ENCODE data around the gene SLC22A4. TPM values are rescaled to one million over a fixed set of nuclear protein-coding genes. Genes with fewer than 3 reads are reported as not detected.

The SLC22A4 gene
- total and polyA plus RNA-seq, 2 of the 8 experiments (the other 6 are each of a cell fraction or from before 2014, with no cell fraction given), result 0.45 to 0.60 TPM

- TF ChIP-seq MAX (IDR thresholded peaks at IDR 0.05), result no peak
- TF ChIP-seq EP300 (IDR thresholded peaks at IDR 0.05; ENCODE audit: borderline replicate concordance in 1 of 2, low read depth in 2 of 2, low read length in 2 of 2), result no peak
- no peak for TF ChIP-seq POLR2A (IDR thresholded peaks at IDR 0.05; ENCODE audit: control extremely low read depth in 1 of 2, low read depth in 2 of 2, low read length in 2 of 2)
- TF ChIP-seq POLR2AphosphoS5 (IDR thresholded peaks at IDR 0.05; ENCODE audit: low read depth, low read length), result no peak
- TF ChIP-seq RBBP5 (IDR thresholded peaks at IDR 0.05; ENCODE audit: borderline replicate concordance, low read depth, low read length), result no peak
- no peak for TF ChIP-seq ZNF274 (IDR thresholded peaks at IDR 0.05; ENCODE audit: borderline replicate concordance, extremely low read depth, low read length)
Observed at GRCh38 chr5:132376694-132377641, 82.8 kb downstream of the SLC22A4 start (continued).

All from H1 (cell line).